Measurements from ENCODE around the gene KRTAP9-1. TPM values are rescaled to one million over a fixed set of nuclear protein-coding genes. Genes with fewer than 3 reads are reported as not detected.
A peak's percentile ranks its signal among the peaks of the same experiment; 100 is the strongest.

KRTAP9-1 gene
- total RNA-seq, 1 experiment from 2014 or later: not detected

GRCh38 chr17:41163828-41164227 is 25.9 kb upstream of the KRTAP9-1 start:
- H3F3A ChIP-seq (ENCODE audit: low read length, unreplicated experiment): no peaks in the 10 kb centered on the region
- intact Hi-C loops (cut with micrococcal nuclease): no loop called here
- no peaks in the 10 kb centered on the region for H3K79me2 ChIP-seq (ENCODE audit: low read length)
- no peak overlapping the region for H3K9ac ChIP-seq (ENCODE audit: low read length)
- TF ChIP-seq EZH2phosphoT487 (IDR thresholded peaks at IDR 0.05; ENCODE audit: borderline replicate concordance, low read length) (no peak), CTCF (conservative IDR thresholded peaks at IDR 0.05; ENCODE audit: low read depth, low read length) (no peak), EZH2 (IDR thresholded peaks at IDR 0.05; ENCODE audit: low read length, unreplicated experiment) (no peak)
- peak overlapping the region; percentile 28; the same call in 1 of the 2 replicates for H2AFZ ChIP-seq (ENCODE audit: low read length)
- peak overlapping the region; percentile 56 for H3K4me2 ChIP-seq (ENCODE audit: low read length)
- no peak overlapping the region for H3K27ac ChIP-seq (ENCODE audit: low read length)
- H3K4me1 ChIP-seq (ENCODE audit: insufficient read depth, low read length): peaks cover 9% of the 10 kb centered on the region
- no peaks in the 10 kb centered on the region for H3K9me3 ChIP-seq (ENCODE audit: low read length)
- H3K27me3 ChIP-seq (ENCODE audit: low read length): no peaks in the 10 kb centered on the region
- no peak overlapping the region for H3K4me3 ChIP-seq (ENCODE audit: low read length)
- ChIA-PET CTCF (no interaction called here), POLR2A (ENCODE audit: unreplicated experiment) (no interaction called here)
- DNase-seq (peak; percentile 56), ATAC-seq (peak; percentile 51; the same call in 1 of the 2 replicates)
- no TSS peak for BruUV-seq (replicated peaks)
- no peaks in the 10 kb centered on the region for H4K20me1 ChIP-seq (ENCODE audit: low read length)
- H3K9me2 ChIP-seq (replicated peaks; ENCODE audit: low read length): no peaks in the 10 kb centered on the region
- H3K36me3 ChIP-seq (ENCODE audit: low read depth, low read length): no peaks in the 10 kb centered on the region

- ATAC-seq: no peak
- Histone ChIP-seq H3K9me2 (replicated peaks; ENCODE audit: low read length) (no peaks in the 10 kb centered on the region), H2AFZ (ENCODE audit: low read length) (no peak overlapping the region), H3K9me3 (ENCODE audit: low read length) (no peaks in the 10 kb centered on the region), H3K27me3 (ENCODE audit: low read length) (no peaks in the 10 kb centered on the region), H3K4me3 (ENCODE audit: low read length) (no peak overlapping the region), H3K36me3 (ENCODE audit: low read depth, low read length) (no peaks in the 10 kb centered on the region), H3K4me2 (ENCODE audit: low read length) (no peak overlapping the region), H3K27ac (ENCODE audit: low read length) (no peak overlapping the region), H3K9ac (ENCODE audit: low read length) (no peak overlapping the region), H3K4me1 (ENCODE audit: insufficient read depth, low read length) (peaks cover 9% of the 10 kb centered on the region), H3F3A (ENCODE audit: low read length, unreplicated experiment) (no peaks in the 10 kb centered on the region), H4K20me1 (ENCODE audit: low read length) (no peaks in the 10 kb centered on the region), H3K79me2 (ENCODE audit: low read length) (no peaks in the 10 kb centered on the region)
- POLR2A ChIA-PET (ENCODE audit: unreplicated experiment): no interaction called here
- no TSS peak for BruUV-seq (replicated peaks)
- DNase-seq: no peak
- CTCF ChIA-PET: no interaction called here
- intact Hi-C loops (cut with micrococcal nuclease): no loop called here
- TF ChIP-seq EZH2 (IDR thresholded peaks at IDR 0.05; ENCODE audit: low read length, unreplicated experiment) (no peak), EZH2phosphoT487 (IDR thresholded peaks at IDR 0.05; ENCODE audit: borderline replicate concordance, low read length) (no peak), CTCF (conservative IDR thresholded peaks at IDR 0.05; ENCODE audit: low read depth, low read length) (no peak)
Observed at GRCh38 chr17:41167561-41167960, 22.1 kb upstream of the KRTAP9-1 start.

- H4K20me1 ChIP-seq (ENCODE audit: low read length): no peaks in the 10 kb centered on the region
- BruUV-seq (replicated peaks): no TSS peak
- CTCF ChIA-PET: no interaction called here
Observed at GRCh38 chr17:41168121-41168520, 21.6 kb upstream of the KRTAP9-1 start, which contains the start of gene KRTAP4-3. TSS of gene KRTAP4-3 (minus strand) at chr17:41168221. CDS start at chr17:41168172, 49 bp downstream.

More at GRCh38 chr17:41168121-41168520, 21.6 kb upstream of the KRTAP9-1 start, which contains the start of gene KRTAP4-3:
- Histone ChIP-seq H3K36me3 (ENCODE audit: low read depth, low read length) (no peaks in the 10 kb centered on the region), H3K4me1 (ENCODE audit: insufficient read depth, low read length) (peaks cover 9% of the 10 kb centered on the region), H3F3A (ENCODE audit: low read length, unreplicated experiment) (no peaks in the 10 kb centered on the region), H3K4me3 (ENCODE audit: low read length) (no peak within 1 kb of the TSS), H3K79me2 (ENCODE audit: low read length) (no peaks in the 10 kb centered on the region), H2AFZ (ENCODE audit: low read length) (no peak within 1 kb of the TSS), H3K9me3 (ENCODE audit: low read length) (no peaks in the 10 kb centered on the region), H3K9me2 (replicated peaks; ENCODE audit: low read length) (no peaks in the 10 kb centered on the region), H3K9ac (ENCODE audit: low read length) (no peak within 1 kb of the TSS), H3K27me3 (ENCODE audit: low read length) (no peaks in the 10 kb centered on the region), H3K27ac (ENCODE audit: low read length) (no peak within 1 kb of the TSS), H3K4me2 (ENCODE audit: low read length) (no peak within 1 kb of the TSS)
- DNase-seq: no peak
- TF ChIP-seq EZH2phosphoT487 (IDR thresholded peaks at IDR 0.05; ENCODE audit: borderline replicate concordance, low read length): no peak
- TF ChIP-seq EZH2 (IDR thresholded peaks at IDR 0.05; ENCODE audit: low read length, unreplicated experiment): no peak
- TF ChIP-seq CTCF (conservative IDR thresholded peaks at IDR 0.05; ENCODE audit: low read depth, low read length): no peak
- ATAC-seq: no peak
- intact Hi-C loops (cut with micrococcal nuclease): no loop called here
- POLR2A ChIA-PET (ENCODE audit: unreplicated experiment): no interaction called here
